IPS-18c (cell line): ENCODE data around the gene LRRC73.
"Not testable (repeated sequence)": the region's sequence is repeated elsewhere in the genome, so short reads cannot be mapped to it uniquely, and the experiment has no call there.

ENCODE experiments used
- H3K4me3 ChIP-seq: 2 replicates; pipeline ENCODE4 v1.7.0; 2013; ENCODE audit warnings: low read depth, mild to moderate bottlenecking, low read length, moderate library complexity; ENCODE audit not compliant: insufficient read depth
- H3K9me3 ChIP-seq: one replicate; pipeline ENCODE4 v1.6.1; 2013; ENCODE audit warnings: mild to moderate bottlenecking, low read length, moderate library complexity; ENCODE audit not compliant: control insufficient read depth, insufficient read depth

LRRC73 gene

DNA sequence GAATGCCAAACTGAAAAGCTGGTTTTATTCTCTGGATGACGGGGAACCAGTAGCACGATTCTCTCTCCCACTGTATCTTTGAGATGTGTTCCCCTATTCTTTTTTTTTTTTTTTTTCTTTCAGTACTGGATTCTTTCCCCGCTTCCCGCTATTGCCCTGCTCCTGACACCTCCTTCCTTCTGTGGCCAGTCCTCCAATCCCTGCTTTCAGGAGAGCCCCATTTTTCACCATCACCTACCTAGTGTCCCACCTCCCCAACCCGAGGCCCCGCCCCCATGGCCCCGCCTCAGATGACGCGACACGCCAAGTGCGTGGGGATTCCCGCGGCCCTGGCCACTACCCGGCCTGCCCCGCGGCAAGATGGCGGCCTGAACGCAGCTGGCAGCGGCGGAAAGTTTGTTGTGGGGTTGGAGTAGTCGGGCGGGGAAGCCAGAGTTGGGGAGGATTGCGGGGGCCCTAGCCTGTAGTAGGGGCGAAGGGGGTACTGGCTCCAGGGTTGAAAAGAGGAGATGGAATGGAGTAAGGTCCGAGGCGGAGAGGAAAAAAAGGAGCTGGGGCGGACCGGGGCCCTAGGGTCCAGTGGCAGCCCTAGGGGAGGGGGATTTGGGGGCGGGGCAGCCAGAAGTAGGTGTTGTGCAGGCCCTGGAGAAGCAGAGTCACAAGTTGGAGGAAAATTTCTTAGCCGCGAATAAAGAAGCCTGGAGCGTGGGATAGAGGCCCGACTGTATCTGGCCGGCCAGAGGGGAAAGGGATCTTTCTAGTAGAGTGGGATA is 32.7 kb downstream of the LRRC73 start, which contains the start of gene TJAP1:
Gene TJAP1, plus strand, starts transcription at position 336 of the 773 bp plus-strand sequence. CDS start 21,432 bp downstream, outside the sequence.
- peak within 1 kb of the TSS; percentile 71 for H3K4me3 ChIP-seq
- no peaks in the 10 kb centered on the region for H3K9me3 ChIP-seq

DNA sequence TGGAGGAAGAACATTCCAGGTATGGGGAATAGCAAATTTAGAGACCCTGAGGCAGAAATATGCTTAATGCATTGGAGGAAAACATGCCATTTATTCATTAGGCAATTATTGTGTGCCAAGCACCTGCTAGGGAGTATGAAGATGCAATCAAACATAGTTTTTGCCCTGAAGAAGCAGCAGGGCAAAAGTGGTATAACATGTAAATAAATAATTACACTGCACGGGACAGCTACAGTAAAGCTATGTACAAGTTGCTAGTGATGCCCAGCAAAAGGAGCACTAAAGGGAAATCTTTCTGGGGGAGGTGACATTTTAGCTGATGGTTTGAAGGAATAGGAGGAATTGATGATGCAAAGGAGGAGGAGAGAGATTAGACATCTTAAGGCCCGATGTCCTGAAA is 33.4 kb downstream of the LRRC73 start:
- H3K4me3 ChIP-seq, result peak overlapping the region; percentile 71; the same call in 1 of the 2 replicates

DNA sequence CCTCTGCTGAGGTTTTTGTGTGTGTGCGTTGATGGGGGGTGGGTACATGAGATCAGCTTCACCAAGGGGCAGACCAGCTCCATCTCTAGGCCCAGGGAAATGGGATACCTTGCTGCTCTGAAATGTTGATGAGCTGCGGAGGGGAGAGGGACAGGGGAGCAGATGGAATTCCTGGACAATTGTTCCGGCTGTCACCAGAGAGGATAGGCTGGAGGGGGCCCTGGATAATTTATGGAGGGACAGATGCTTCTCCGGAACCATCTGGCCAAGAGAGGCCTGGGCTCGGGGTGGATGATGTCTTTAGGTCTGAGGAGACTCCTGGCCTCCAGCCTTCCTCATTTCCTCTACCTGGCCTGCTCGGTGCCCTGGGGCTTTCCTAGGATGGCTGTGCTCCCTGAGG is 34.6 kb downstream of the LRRC73 start:
- no peaks in the 10 kb centered on the region for H3K9me3 ChIP-seq
- no peak overlapping the region for H3K4me3 ChIP-seq

More for the DNA sequence above, 33.4 kb downstream of the LRRC73 start:
- H3K9me3 ChIP-seq, result no peaks in the 10 kb centered on the region

DNA sequence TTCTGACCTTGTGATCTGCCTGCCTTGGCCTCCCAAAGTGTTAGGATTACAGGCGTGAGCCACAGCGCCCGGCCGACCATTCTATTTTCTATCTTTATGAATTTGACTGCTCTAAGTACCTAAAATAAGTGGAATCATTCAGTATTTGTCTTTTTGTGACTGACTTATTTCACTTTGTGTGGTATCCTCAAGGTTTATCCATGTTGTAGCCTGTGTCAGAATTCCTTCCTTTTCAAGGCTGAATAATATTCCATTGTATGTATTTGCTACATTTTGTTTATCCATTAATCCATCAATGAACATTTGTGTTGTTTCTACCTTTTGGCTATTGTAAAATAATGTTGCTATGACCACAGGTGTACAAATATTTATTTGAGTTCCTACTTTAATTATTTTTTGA is 37.6 kb downstream of the LRRC73 start:
- H3K9me3 ChIP-seq, result no peaks in the 10 kb centered on the region
- H3K4me3 ChIP-seq, result no peak overlapping the region

DNA sequence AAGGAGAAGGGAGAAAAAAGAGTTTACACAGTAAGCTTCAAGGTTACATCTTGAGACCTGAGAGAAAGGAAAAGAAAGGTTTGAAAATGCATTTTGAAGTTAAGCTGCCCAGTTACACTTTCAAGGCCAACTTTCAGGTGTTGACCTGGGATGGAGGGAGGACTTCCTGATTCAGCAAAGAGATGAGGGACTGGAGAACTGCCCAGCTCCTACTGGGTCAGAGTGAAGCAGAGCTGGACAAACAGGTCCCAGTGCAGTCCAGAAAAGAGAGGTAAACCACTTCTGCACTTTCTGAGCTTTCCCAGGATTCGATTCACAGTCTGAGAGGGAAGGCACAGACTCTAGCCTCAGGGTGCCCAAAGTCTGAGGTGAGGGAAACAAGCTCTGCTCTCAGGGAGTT is 38.7 kb downstream of the LRRC73 start:
- H3K4me3 ChIP-seq, result no peak overlapping the region
- H3K9me3 ChIP-seq, result no peaks in the 10 kb centered on the region

DNA sequence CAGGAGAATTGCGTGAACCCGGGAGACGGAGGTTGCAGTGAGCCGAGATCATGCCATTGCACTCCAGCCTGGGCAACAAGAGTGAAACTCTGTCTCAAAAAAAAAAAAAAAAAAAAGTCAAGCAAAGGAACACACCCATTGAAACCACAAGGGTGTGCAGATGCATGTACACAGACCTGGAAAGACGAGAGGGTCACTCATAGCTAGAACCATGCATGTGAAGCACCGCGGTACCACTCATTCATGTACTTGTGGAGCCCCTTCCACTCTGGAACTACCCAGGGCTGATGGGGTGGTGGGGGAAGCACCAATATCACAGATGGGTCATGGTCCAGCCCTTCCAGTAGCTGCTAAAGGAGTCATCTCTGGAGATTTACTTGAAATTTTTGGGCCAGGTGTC is 40.2 kb downstream of the LRRC73 start:
- Histone ChIP-seq H3K4me3 (no peak overlapping the region), H3K9me3 (no peaks in the 10 kb centered on the region)

DNA sequence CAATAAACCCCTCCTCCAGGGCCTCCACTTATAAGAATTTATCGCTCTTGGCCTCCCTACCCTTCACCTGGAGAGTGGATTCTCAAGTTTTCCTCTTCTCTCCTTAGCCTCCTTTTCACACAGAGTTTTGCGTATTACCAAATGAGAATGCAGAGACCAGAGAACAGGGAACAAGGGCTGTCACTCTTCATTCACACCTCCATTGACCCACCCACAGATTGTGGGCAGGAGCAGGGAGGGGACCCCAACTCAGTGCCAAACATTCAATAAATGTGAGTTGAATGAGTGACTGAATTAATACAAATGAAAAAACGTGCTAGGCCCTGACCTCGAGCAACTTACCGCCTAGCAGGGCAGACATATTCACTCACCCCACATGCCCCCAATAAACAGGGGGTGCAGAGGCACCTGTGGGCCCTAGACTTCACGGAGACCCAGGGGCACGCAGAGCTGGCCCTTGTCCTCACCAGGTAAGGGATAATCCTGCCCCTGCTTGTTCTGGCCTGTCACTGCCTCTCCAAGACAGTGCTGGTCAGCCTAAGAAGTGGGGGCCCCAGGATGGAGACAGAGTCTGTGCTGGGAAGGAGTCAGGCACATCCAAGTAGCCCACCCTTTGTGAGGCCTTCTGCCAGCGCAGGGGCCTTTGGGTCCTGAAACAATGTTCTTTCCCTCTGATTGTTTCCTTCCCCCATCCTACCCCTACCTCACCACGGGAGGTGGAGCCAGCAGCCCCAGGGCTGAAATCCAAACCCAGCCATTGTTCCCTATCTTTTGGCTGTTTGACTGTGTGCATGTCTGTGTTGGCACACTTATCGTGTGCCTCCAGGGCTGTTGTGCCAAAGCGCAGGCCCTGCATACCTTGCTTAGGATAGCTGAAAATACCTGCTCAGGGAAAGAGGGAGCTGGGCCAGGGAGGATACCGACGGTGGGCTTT is 41.1 kb downstream of the LRRC73 start:
- Histone ChIP-seq H3K4me3 (no peak overlapping the region), H3K9me3 (no peaks in the 10 kb centered on the region)

DNA sequence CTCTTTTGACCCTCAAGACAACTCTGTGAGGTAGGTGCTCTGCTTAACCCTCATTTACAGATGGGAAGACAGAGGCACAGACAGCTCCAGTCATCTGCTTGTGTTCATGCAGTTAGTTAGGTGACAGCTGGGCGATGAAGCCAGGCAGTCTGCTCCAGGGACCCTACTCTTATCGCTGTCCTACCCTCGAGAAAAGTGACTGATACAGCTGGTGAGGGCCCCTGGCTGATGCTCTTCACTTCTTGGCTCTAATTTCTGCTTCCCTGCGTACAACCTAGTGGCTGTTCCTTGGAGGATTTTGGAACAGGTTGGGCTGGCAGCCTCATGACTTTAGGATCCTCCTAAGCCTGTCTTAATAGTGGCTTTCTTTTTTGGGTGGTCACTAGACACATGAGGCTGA is 41.9 kb downstream of the LRRC73 start:
- no peaks in the 10 kb centered on the region for H3K9me3 ChIP-seq
- no peak overlapping the region for H3K4me3 ChIP-seq

DNA sequence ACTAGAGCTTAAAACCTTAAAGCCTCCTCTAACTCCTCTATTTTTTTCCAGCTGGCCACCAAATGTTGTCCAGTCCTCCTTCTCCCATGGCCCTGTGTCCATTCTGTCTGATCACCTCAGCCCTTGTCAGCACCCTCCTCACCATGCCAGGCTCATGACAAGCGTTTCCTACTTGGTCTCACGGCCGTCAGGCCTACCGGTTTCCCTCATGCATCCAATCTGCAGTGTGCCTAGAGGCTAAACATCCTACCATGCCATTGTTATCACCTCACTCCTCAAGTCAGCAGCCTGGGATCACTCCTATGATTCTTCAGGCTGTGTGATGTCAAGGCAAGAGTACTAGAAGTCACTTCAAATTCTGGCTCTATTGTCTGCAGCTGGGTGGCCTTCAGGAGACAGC is 42.4 kb downstream of the LRRC73 start:
- H3K4me3 ChIP-seq, result no peak overlapping the region; the same call in 1 of the 2 replicates

DNA sequence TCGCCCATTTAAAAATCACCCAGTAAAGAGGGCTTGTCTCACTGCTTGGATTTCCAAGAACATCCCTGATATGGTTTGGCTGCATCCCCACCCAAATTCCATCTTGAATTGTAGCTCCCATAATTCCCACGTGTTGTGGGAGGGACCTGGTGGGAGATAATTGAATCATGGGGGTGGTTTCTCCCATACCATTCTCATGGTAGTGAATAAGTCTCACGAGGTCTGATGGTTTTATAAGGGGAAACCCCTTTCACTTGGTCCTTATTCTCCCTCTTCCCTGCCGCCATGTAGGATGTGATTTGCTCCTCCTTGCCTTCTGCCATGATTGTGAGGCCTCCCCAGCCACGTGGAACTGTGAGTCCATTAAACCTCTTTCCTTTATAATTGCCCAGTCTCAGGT is 42.9 kb downstream of the LRRC73 start:
- H3K4me3 ChIP-seq, H3K9me3 ChIP-seq: not testable (repeated sequence)

More for the DNA sequence above, 42.4 kb downstream of the LRRC73 start:
- no peaks in the 10 kb centered on the region for H3K9me3 ChIP-seq

DNA sequence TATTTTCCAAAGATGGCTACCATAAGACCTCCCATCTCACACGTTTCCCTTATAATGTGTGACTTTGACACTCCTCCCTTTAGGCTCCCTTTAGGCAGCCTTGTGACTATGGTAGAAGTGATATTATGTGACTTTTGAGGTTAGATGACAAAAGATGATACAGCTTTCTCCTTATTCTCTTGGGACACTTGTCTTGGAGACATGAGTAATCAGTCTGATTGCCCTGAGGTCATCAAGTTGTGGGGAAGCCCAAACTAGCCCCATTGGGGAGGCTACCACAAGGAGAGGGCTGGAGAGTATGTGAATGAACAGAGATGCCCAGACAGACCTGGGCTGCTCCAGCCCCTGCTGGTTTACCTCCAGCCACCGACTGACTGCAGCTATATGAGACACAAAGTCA is 44.2 kb downstream of the LRRC73 start:
- no peaks in the 10 kb centered on the region for H3K9me3 ChIP-seq
- H3K4me3 ChIP-seq, result no peak overlapping the region

DNA sequence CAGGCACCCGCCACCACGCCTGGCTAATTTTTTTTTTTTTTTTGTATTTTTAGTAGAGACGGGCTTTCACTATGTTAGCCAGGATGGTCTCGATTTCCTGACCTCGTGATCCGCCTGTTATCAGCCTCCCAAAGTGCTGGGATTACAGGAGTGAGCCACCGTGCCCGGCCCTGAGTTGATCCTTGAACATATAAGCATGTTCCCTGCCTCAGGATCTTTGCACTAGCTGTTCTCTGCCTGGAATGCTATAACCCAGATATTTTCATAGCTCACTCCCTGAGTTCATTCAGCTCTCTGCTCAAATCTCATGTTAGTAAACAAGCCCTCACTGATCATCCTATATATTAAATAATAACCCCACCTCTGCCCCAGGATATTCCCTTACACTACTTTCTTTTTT is 45.8 kb downstream of the LRRC73 start:
- H3K4me3 ChIP-seq, result no peak overlapping the region

DNA sequence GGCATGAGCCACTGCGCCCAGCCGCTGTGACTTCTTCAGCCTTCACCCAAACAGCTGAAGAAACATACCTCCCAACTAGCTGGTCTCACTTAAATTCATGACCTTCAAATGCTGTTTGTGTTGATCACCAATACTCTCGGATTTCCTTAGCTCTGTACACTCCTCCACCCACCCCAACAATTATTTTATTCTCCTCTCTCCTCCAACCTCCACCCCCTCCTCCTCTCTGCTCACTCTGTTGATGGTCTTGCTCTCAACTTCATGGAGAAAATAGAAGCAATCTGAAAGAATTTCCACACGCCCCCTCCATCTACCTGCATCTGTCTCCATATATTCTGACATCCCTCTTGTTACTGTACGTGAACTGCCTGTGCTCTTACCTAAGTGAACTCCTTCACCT is 48.2 kb downstream of the LRRC73 start:
- Histone ChIP-seq H3K4me3 (no peak overlapping the region), H3K9me3 (no peaks in the 10 kb centered on the region)

More for the DNA sequence above, 45.8 kb downstream of the LRRC73 start:
- no peaks in the 10 kb centered on the region for H3K9me3 ChIP-seq

DNA sequence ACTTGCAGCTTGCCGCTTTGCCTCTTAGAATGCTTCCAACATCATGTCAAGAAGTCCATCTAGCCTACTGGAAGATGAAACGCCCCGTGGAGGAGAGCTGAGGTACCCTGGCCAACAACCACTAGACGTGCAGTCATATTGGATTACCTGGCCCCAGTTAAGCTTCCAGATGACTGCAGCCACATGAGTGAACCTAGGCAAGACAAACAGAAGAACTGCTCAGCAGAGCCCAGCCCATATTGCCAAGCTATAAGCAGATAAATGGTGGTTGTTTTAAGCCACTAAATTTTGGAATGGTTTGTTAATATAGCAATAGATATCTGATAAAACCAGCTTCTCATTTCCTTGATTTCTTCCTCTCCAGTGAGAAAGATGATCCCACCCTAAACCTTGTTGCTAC is 50.1 kb downstream of the LRRC73 start:
- Histone ChIP-seq H3K9me3 (no peaks in the 10 kb centered on the region), H3K4me3 (no peak overlapping the region)

DNA sequence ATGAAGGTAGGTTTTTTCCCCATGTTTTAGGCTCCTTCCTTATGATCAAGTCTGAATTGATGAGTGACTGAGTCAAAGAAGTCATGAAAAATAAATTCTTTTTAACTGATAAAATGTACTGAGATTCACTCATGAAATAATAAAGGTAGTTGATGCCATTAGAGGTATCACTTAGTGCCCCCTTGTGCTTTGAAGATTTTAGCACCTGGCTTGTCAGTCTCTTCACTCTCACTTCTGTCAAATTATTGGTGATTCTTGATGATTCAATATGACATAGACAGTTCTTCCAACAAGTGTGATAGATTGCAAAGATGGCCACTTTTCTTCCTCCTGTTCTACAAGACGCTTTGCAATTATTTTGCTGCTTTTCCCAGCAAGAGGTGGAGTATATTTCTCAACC is 50.6 kb downstream of the LRRC73 start:
- H3K4me3 ChIP-seq, result no peak overlapping the region
- H3K9me3 ChIP-seq, result no peaks in the 10 kb centered on the region

DNA sequence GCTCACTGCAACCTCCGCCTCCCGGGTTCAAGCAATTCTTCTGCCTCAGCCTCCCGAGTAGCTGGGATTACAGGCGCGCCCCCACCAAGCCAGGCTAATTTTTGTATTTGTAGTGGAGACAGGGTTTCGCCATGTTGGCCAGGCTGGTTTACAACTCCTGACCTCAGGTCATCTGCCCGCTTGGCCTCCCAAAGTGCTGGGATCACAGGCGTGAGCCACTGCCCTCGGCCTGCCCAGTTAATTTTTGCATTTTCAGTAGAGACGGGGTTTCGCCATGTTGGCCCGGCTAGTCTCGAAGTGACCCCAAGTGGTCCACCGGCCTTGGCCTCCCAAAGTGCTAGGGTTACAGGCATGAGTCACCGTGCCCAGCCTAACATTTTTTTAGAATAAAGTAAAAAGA is 52.0 kb downstream of the LRRC73 start:
- not testable (repeated sequence) for H3K9me3 ChIP-seq, H3K4me3 ChIP-seq

DNA sequence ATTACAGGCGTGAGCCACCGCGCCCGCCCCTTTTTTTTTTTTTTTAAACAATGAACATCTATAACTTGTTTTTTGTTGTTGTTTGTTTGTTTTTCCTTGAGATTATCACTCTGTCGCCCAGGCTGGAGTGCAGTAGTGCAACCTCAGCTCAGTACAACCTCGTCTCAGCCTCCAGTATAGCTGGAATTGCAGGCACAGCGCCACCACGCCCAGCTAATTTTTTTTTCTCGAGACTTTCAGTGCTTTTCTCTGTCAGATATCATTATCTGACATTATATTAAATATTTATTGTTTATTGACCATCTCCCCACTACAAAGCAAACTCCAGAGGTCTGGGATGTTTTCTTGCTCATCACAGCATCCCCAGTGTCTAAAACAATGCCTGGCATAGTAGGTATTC is 52.5 kb downstream of the LRRC73 start:
- H3K4me3 ChIP-seq, result no peak overlapping the region
- no peaks in the 10 kb centered on the region for H3K9me3 ChIP-seq
